Adrenal gland (tissue), 12 donors: ENCODE data around the gene CKS1B. TPM values are rescaled to one million over a fixed set of nuclear protein-coding genes. Genes with fewer than 3 reads are reported as not detected.

Experiments used
- DNase-seq, 7 donors: peaks; one replicate each; pipeline ENCODE4 v3.0.0-alpha.2; 2019 to 2020
- H3K27ac ChIP-seq, 5 donors: fragments of 200-600 bp; sonication (generic) in 4 of 5; 1 replicate in 3 of 5; 2 replicates in 2 of 5; pipeline versions ENCODE4 v1.5.1 to v1.8.0; 2016 to 2020; ENCODE audit warnings: mild to moderate bottlenecking in 1 of 5
- H3K27me3 ChIP-seq: fragments of 200-600 bp; 2 replicates; pipeline ENCODE4 v1.8.0; 2021
- H3K36me3 ChIP-seq, 2 donors: fragments of 200-600 bp; replicated peaks in 1 of 2; 1 replicate in 1 of 2; 2 replicates in 1 of 2; pipeline versions ENCODE4 v1.5.1 to v1.8.0; 2018 to 2022
- H3K4me1 ChIP-seq, 2 donors: fragments of 200-600 bp; replicated peaks in 1 of 2; 1 replicate in 1 of 2; 2 replicates in 1 of 2; pipeline versions ENCODE4 v1.5.1 to v1.8.0; 2018 to 2021
- H3K4me3 ChIP-seq, 4 donors: fragments of 200-600 bp; sonication (generic) in 3 of 4; one replicate each; pipeline ENCODE4 v1.5.1; 2016 to 2018
- H3K9me3 ChIP-seq, 3 donors: fragments of 200-600 bp; sonication (generic) in 1 of 3; replicated peaks in 1 of 3; 1 replicate in 2 of 3; 2 replicates in 1 of 3; pipeline versions ENCODE4 v1.5.1 to v1.8.0; 2016 to 2021
- POLR2A ChIP-seq, 2 donors: fragments of 450-650 bp; IDR thresholded peaks; one replicate each; pipeline ENCODE4 v1.6.1; 2017; ENCODE audit warnings: antibody characterized with exemption in 2 of 2, mild to moderate bottlenecking in 2 of 2, moderate library complexity in 1 of 2
- WGBS, 4 donors: extraction: QIAGEN DNeasy Blood & Tissue Kit in 2 of 4; methylation state at CpG; one replicate each; pipeline versions ENCODE4 v1.1.5 to v1.1.7; 2013 to 2017; 5-methylcytosine and 5-hydroxymethylcytosine counted together
- intact Hi-C, 2 donors: fragments of 100-400 bp; cut with DNase I; formaldehyde crosslinking; loops; one replicate each; pipeline versions ENCODE4 v1.14.1 to v1.15.0; 2022 to 2023
- polyA plus RNA-seq, 3 donors: library from polyadenylated mRNA; stranded (reverse); fragments of 200-250 nt in 2 of 3; fragments of 350-450 nt in 1 of 3; fragmentation: Illumina TruSeq in 1 of 3; extraction: RNeasy Lipid Tissue Mini Kit (QIAGEN cat#74804) in 1 of 3; gene quantifications; one replicate each; pipeline ENCODE4 v1.2.3, GENCODE V29; 2013 to 2014
- total RNA-seq, 9 donors: library from RNA; depleted of rRNA in 4 of 9; stranded (reverse); fragments of >200 nt in 4 of 9; fragments of 120-200 nt in 1 of 9; fragmentation: NEBNext Ultra II Directional in 1 of 9; extraction: Animal tissue kit (Norgen Biotek cat#: 25700) in 1 of 9; gene quantifications; one replicate each; pipeline versions ENCODE4 v1.1.0 to v1.2.4, GENCODE V29; 2013 to 2023
- TF ChIP-seq, protein P1 (sequence below), 6 experiments: fragments of 450-650 bp in 4 of 6; fragments of 200-600 bp in 2 of 6; sonication (generic) in 1 of 6; IDR thresholded peaks; 1 replicate in 5 of 6; 2 replicates in 1 of 6; pipeline versions ENCODE4 v1.5.1 to v1.8.0; 2016 to 2021; ENCODE audit warnings: antibody characterized with exemption in 6 of 6, mild to moderate bottlenecking in 2 of 6, moderate library complexity in 1 of 6
- donor health status: healthy with polysubstance abuse.
- donor health status: Bipolar disorder and iron deficiency.
- donor health status: DM: yes; HTN: yes; CAD: no.
- donor health status: DM: no; HTN: no; CAD: no.
- donor health status: DM: no; HTN: no; CAD: no.
- donor health status: DM: yes; HTN: yes; CAD: no.

The CKS1B gene
- total and polyA plus RNA-seq, 12 donors: 12.4 to 87.0 (median 29.5) TPM

DNA sequence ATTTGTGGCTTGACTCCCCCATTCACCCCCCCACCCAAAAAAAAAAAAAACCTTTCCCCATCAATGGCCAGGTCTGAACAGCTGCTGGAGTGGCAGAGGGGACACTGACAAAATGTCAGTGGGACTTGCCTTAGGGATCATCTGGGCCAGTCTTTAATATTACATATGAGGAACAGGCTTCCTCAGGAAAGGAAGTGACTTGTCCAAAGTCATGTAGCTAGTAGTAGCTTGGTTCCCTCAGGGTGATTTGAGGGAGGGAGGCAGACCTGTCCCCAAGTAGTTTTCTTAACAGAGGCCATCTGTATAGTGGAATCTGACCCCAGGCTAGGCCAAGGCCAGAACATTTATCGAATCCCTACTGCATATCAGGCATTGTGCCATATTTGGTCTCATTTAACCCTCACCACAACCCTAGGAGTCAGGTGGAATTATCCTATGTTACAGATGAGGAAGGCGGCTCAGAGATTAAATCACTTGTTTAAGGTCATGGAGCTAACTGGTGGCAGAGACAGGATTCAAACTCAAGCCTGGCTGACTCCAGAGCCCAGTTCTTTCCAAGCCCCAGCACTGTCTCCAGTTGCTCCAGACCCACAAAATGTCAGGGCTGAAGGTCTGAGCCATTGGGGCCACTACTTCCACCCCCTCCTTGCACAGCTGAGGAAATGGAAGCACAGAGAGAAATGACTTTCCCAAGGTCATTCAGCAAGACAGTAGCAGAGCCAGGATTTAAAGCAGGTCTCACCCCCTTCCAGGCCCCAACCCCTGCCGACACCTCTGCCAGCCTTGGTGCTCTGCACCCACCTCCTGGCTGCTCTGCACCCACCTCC lies 38.5 kb downstream of the CKS1B start:
- Histone ChIP-seq H3K27ac (peak overlapping the region in 4 of 5 donors; percentile 38 to 99 (median 70)), H3K4me3 (no peak overlapping the region), H3K4me1 (peaks cover 59 to 62% of the 10 kb centered on the region in 2 donors), H3K9me3 (no peaks in the 10 kb centered on the region), H3K27me3 (no peaks in the 10 kb centered on the region), H3K36me3 (peaks cover 0 to 24% of the 10 kb centered on the region in 2 donors)
- TF ChIP-seq, protein P1, sequence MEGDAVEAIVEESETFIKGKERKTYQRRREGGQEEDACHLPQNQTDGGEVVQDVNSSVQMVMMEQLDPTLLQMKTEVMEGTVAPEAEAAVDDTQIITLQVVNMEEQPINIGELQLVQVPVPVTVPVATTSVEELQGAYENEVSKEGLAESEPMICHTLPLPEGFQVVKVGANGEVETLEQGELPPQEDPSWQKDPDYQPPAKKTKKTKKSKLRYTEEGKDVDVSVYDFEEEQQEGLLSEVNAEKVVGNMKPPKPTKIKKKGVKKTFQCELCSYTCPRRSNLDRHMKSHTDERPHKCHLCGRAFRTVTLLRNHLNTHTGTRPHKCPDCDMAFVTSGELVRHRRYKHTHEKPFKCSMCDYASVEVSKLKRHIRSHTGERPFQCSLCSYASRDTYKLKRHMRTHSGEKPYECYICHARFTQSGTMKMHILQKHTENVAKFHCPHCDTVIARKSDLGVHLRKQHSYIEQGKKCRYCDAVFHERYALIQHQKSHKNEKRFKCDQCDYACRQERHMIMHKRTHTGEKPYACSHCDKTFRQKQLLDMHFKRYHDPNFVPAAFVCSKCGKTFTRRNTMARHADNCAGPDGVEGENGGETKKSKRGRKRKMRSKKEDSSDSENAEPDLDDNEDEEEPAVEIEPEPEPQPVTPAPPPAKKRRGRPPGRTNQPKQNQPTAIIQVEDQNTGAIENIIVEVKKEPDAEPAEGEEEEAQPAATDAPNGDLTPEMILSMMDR (IDR thresholded peaks at IDR 0.05): no peak
- TF ChIP-seq POLR2A (IDR thresholded peaks at IDR 0.05): no peak
- intact Hi-C loops: no loop called here
- DNase-seq: peak in 4 of 7 donors; percentile 48 to 73 (median 62)
- WGBS, 4 donors: 39 to 49% (median 45%) methylated on average over 2 to 3 of the region's 3 CpGs

DNA sequence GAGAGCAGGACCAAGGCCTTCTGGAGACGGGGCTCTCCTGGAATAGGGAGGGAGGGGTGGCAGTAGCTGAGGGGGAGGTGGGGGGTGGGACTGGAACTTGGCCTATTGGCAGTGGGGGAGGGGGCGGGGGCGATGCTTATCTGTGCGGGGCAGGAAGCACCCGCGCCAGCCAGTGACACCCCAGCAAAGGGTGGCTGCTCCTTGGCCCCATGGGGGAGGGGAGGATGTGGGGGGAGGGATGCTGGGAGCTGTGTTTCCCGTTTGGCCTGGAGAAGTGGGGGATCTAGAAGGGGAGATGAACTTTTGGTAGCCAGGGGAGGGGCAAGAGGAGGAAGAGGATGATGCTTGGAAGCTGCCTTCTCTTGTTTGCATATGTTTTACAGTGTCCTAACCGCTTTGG lies 39.2 kb downstream of the CKS1B start:
- intact Hi-C loops: no loop called here
- no peak overlapping the region for H3K4me3 ChIP-seq
- no peaks in the 10 kb centered on the region for H3K27me3 ChIP-seq
- WGBS, 4 donors: 28 to 34% (median 30%) methylated on average over 5 to 8 of the region's 8 CpGs
- H3K4me1 ChIP-seq: peaks cover 57 to 58% of the 10 kb centered on the region in 2 donors
- H3K27ac ChIP-seq: peak overlapping the region in 2 of 5 donors; percentile 75 to 99
- H3K36me3 ChIP-seq: peaks cover 0 to 24% of the 10 kb centered on the region in 2 donors
- no peaks in the 10 kb centered on the region for H3K9me3 ChIP-seq
- DNase-seq: peak in 2 of 7 donors; percentile 30 to 36
- TF ChIP-seq, protein P1 (IDR thresholded peaks at IDR 0.05): no peak
- no peak for TF ChIP-seq POLR2A (IDR thresholded peaks at IDR 0.05)

DNA sequence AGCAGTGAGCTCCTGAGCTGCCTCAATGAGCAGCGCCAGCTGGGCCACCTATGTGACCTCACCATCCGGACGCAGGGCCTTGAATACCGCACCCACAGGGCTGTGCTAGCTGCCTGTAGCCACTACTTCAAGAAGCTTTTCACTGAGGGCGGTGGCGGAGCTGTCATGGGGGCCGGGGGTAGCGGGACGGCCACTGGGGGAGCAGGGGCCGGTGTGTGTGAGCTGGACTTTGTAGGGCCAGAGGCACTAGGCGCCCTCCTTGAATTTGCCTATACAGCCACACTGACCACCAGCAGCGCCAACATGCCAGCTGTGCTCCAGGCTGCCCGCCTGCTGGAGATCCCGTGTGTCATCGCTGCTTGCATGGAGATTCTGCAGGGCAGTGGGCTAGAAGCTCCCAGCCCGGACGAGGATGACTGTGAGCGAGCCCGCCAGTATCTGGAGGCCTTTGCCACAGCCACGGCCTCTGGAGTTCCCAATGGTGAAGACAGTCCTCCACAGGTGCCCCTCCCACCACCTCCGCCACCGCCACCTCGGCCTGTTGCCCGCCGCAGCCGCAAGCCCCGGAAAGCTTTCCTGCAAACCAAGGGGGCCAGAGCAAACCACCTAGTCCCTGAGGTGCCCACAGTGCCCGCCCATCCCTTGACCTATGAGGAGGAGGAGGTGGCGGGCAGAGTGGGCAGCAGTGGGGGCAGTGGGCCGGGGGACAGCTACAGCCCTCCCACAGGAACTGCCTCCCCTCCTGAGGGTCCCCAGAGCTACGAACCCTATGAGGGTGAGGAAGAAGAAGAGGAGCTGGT lies 40.4 kb downstream of the CKS1B start:
- 85 to 94% (median 90%) methylated on average over 16 to 31 of the region's 31 CpGs for WGBS, 4 donors
- peaks cover 0 to 24% of the 10 kb centered on the region in 2 donors for H3K36me3 ChIP-seq
- H3K4me3 ChIP-seq: no peak overlapping the region
- no peaks in the 10 kb centered on the region for H3K27me3 ChIP-seq
- peak in 2 of 7 donors; percentile 31 to 57 for DNase-seq
- no peaks in the 10 kb centered on the region for H3K9me3 ChIP-seq
- peaks cover 51 to 62% of the 10 kb centered on the region in 2 donors for H3K4me1 ChIP-seq
- intact Hi-C loops: no loop called here
- no peak overlapping the region for H3K27ac ChIP-seq
- TF ChIP-seq, protein P1 (IDR thresholded peaks at IDR 0.05): no peak
